GM23338 (cell line): ENCODE data around the gene BARD1. TPM values are rescaled to one million over a fixed set of nuclear protein-coding genes. Genes with fewer than 3 reads are reported as not detected.

Experiments
- ATAC-seq: fragments of 200-7000 bp; cut with Tn5 transposase; 3 replicates; pipeline ENCODE4 v1.9.1; 2020
- DNase-seq: peaks from one replicate; pipeline ENCODE4 v3.0.0-alpha.2; 2015; ENCODE audit warnings: low spot score
- H2AFZ ChIP-seq: fragments of 200-600 bp; sonication (generic); 2 replicates; pipeline ENCODE4 v1.8.0; 2016; ENCODE audit warnings: antibody characterized with exemption, mild to moderate bottlenecking, moderate library complexity
- H3F3A ChIP-seq: fragments of 200-600 bp; sonication (generic); replicated peaks from 2 replicates; pipeline ENCODE4 v1.8.0; 2017; ENCODE audit warnings: antibody characterized with exemption, mixed run types, low read depth
- H3K27ac ChIP-seq: fragments of 200-600 bp; sonication (generic); 2 replicates; pipeline ENCODE4 v1.6.1; 2016; ENCODE audit warnings: low read depth
- H3K27me3 ChIP-seq: fragments of 200-600 bp; sonication (generic); 2 replicates; pipeline ENCODE4 v1.8.0; 2016; ENCODE audit warnings: mild to moderate bottlenecking, mixed run types, moderate library complexity; ENCODE audit not compliant: insufficient read depth
- H3K36me3 ChIP-seq: fragments of 200-600 bp; sonication (generic); 2 replicates; pipeline ENCODE4 v1.8.0; 2016; ENCODE audit warnings: mild to moderate bottlenecking; ENCODE audit not compliant: insufficient read depth
- H3K4me1 ChIP-seq: fragments of 200-600 bp; sonication (generic); 2 replicates; pipeline ENCODE4 v1.8.0; 2016; ENCODE audit warnings: mild to moderate bottlenecking, moderate library complexity; ENCODE audit not compliant: insufficient read depth
- H3K4me2 ChIP-seq: fragments of 200-600 bp; sonication (generic); 2 replicates; pipeline ENCODE4 v1.7.1; 2017; ENCODE audit warnings: mixed run types
- H3K4me3 ChIP-seq: fragments of 200-600 bp; sonication (generic); 2 replicates; pipeline ENCODE4 v1.6.1; 2016; ENCODE audit warnings: mixed run types
- H3K79me2 ChIP-seq: fragments of 200-600 bp; sonication (generic); replicated peaks from 2 replicates; pipeline ENCODE4 v1.8.0; 2017; ENCODE audit warnings: mild to moderate bottlenecking; ENCODE audit not compliant: insufficient read depth
- H3K9me2 ChIP-seq: fragments of 200-600 bp; sonication (generic); 2 replicates; pipeline ENCODE4 v1.8.0; 2017; ENCODE audit not compliant: insufficient read depth
- H4K20me1 ChIP-seq: fragments of 200-600 bp; sonication (generic); replicated peaks from 2 replicates; pipeline ENCODE4 v1.8.0; 2017; ENCODE audit warnings: mild to moderate bottlenecking; ENCODE audit not compliant: insufficient read depth
- H3K27ac Mint-ChIP-seq: 2 replicates; pipeline ENCODE4 v1.8.0; 2020; ENCODE audit warnings: inconsistent platforms, mild to moderate bottlenecking, moderate library complexity, mixed read lengths
- H3K27me3 Mint-ChIP-seq: 3 replicates; pipeline ENCODE4 v1.8.0; 2022; ENCODE audit warnings: low read depth, mild to moderate bottlenecking, moderate library complexity, mixed read lengths, inconsistent platforms; ENCODE audit not compliant: insufficient read depth, poor library complexity
- H3K36me3 Mint-ChIP-seq: 3 replicates; pipeline ENCODE4 v1.8.0; 2021; ENCODE audit warnings: low read depth, mild to moderate bottlenecking, inconsistent platforms, moderate library complexity, mixed read lengths
- H3K4me1 Mint-ChIP-seq: 3 replicates; pipeline ENCODE4 v1.8.0; 2020; ENCODE audit warnings: mild to moderate bottlenecking, inconsistent platforms, mixed read lengths
- H3K4me3 Mint-ChIP-seq: 3 replicates; pipeline ENCODE4 v1.8.0; 2021; ENCODE audit warnings: moderate library complexity, mild to moderate bottlenecking, inconsistent platforms, mixed read lengths
- H3K9me3 Mint-ChIP-seq: 3 replicates; pipeline ENCODE4 v1.8.0; 2020; ENCODE audit warnings: moderate library complexity, mild to moderate bottlenecking, inconsistent platforms, mixed read lengths
- EZH2 ChIP-seq: fragments of 200-600 bp; sonication (generic); IDR thresholded peaks from one replicate; pipeline ENCODE4 v1.8.0; 2017; ENCODE audit warnings: antibody characterized with exemption, mild to moderate bottlenecking, low read depth; ENCODE audit not compliant: unreplicated experiment
- JUNB ChIP-seq: IDR thresholded peaks from one replicate; pipeline ENCODE4 v1.6.1; 2016; ENCODE audit warnings: antibody characterized with exemption; ENCODE audit not compliant: unreplicated experiment
- NANOG ChIP-seq: IDR thresholded peaks from 2 replicates; pipeline ENCODE4 v1.6.1; 2016; ENCODE audit warnings: antibody characterized with exemption, borderline replicate concordance
- POLR2AphosphoS5 ChIP-seq: IDR thresholded peaks from 2 replicates; pipeline ENCODE4 v1.6.1; 2016; ENCODE audit warnings: antibody characterized with exemption, low read depth
- REST ChIP-seq: IDR thresholded peaks from one replicate; pipeline ENCODE4 v1.6.1; 2018; ENCODE audit warnings: antibody characterized with exemption; ENCODE audit not compliant: unreplicated experiment
- STAT1 ChIP-seq: IDR thresholded peaks from one replicate; pipeline ENCODE4 v1.6.1; 2016; ENCODE audit warnings: antibody characterized with exemption; ENCODE audit not compliant: unreplicated experiment
- ZNF114 ChIP-seq: fragments of 250-450 bp; sonication (Bioruptor Pico); IDR thresholded peaks from 2 replicates; pipeline ENCODE4 v1.5.0; 2020; ENCODE audit warnings: mild to moderate bottlenecking, moderate library complexity
- ZNF331 ChIP-seq: fragments of 250-450 bp; sonication (Bioruptor Pico); IDR thresholded peaks from 2 replicates; pipeline ENCODE4 v1.5.0; 2020; ENCODE audit warnings: low read depth, mild to moderate bottlenecking, moderate library complexity
- polyA plus RNA-seq: library from polyadenylated mRNA; unstranded; fragments of >200 nt; fragmentation: Nextera tagmentation; extraction: Ambion mirVana; gene quantifications from 2 replicates; pipeline ENCODE4 v1.2.1, GENCODE V29; 2016
- total RNA-seq: library from RNA; depleted of rRNA; stranded (reverse); fragments of >200 nt; shearing (Covaris generic); gene quantifications from 2 replicates; pipeline ENCODE4 v1.2.3, GENCODE V29; 2014
- TF ChIP-seq, protein P1 (sequence below), 2 experiments: fragments of 200-600 bp in 1 of 2; sonication (generic) in 1 of 2; conservative IDR thresholded peaks; 2 replicates each; pipeline versions ENCODE4 v1.5.1 to v1.6.1; 2016 to 2017; ENCODE audit warnings: antibody characterized with exemption in 2 of 2, low read depth in 2 of 2, mild to moderate bottlenecking in 2 of 2, moderate library complexity in 1 of 2

Gene BARD1
- total and polyA plus RNA-seq, 2 experiments from 2014 or later, result 33.9 to 61.0 TPM

GRCh38 chr2:214753455-214753854, 56.0 kb downstream of the BARD1 start:
- Histone ChIP-seq H4K20me1 (no peaks in the 10 kb centered on the region), H3K27ac (no peak overlapping the region), H3K4me1 (no peaks in the 10 kb centered on the region), H3K4me2 (no peak overlapping the region), H3K79me2 (no peaks in the 10 kb centered on the region; the same call in 1 of the 2 replicates), H3K9me2 (no peaks in the 10 kb centered on the region), H2AFZ (no peak overlapping the region), H3K27me3 (no peaks in the 10 kb centered on the region), H3K36me3 (peaks cover 15% of the 10 kb centered on the region; the same call in 1 of the 2 replicates), H3F3A (no peaks in the 10 kb centered on the region), H3K4me3 (no peak overlapping the region)
- no peak for TF ChIP-seq ZNF114 (CRISPR knock-in tag)
- Mint-ChIP-seq H3K27me3 (peaks cover 2% of the 10 kb centered on the region), H3K4me3 (no peak overlapping the region), H3K27ac (no peak overlapping the region), H3K36me3 (peaks cover 56% of the 10 kb centered on the region), H3K4me1 (no peaks in the 10 kb centered on the region), H3K9me3 (no peaks in the 10 kb centered on the region)
- ATAC-seq, result no peak
- no peak for DNase-seq

DNA sequence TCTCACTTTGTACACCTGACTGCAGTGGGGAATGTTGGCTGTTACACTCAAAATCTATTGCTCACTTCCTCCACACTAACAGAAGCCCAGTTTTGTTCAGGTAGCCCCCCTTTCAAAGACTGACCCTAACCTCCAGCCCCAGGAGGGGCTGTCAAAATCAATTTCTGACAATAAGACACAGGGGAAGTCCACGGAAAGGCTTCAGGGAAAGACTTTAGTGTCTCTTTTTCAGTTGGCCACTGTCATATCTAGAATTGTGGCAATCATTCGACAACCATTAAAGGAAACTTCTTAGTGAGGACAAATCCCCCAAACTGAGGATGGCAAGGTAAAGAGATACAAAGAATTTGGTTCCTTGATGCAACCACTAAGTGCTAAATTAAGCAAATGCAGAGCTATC, 59.0 kb downstream of the BARD1 start:
- TF ChIP-seq EZH2 (no peak), JUNB (no peak), REST (no peak), ZNF331 (CRISPR knock-in tag) (no peak), POLR2AphosphoS5 (no peak), ZNF114 (CRISPR knock-in tag) (no peak), STAT1 (no peak), NANOG (no peak)
- TF ChIP-seq, protein P1, sequence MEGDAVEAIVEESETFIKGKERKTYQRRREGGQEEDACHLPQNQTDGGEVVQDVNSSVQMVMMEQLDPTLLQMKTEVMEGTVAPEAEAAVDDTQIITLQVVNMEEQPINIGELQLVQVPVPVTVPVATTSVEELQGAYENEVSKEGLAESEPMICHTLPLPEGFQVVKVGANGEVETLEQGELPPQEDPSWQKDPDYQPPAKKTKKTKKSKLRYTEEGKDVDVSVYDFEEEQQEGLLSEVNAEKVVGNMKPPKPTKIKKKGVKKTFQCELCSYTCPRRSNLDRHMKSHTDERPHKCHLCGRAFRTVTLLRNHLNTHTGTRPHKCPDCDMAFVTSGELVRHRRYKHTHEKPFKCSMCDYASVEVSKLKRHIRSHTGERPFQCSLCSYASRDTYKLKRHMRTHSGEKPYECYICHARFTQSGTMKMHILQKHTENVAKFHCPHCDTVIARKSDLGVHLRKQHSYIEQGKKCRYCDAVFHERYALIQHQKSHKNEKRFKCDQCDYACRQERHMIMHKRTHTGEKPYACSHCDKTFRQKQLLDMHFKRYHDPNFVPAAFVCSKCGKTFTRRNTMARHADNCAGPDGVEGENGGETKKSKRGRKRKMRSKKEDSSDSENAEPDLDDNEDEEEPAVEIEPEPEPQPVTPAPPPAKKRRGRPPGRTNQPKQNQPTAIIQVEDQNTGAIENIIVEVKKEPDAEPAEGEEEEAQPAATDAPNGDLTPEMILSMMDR (conservative IDR thresholded peaks at IDR 0.05; ENCODE audit: low read depth in 2 of 2), result no peak
- DNase-seq, result no peak
- H3F3A ChIP-seq, result no peaks in the 10 kb centered on the region
- no peaks in the 10 kb centered on the region for H3K4me1 ChIP-seq
- Mint-ChIP-seq H3K27ac (no peak overlapping the region), H3K4me3 (no peak overlapping the region), H3K9me3 (no peaks in the 10 kb centered on the region), H3K27me3 (peaks cover 3% of the 10 kb centered on the region), H3K36me3 (peaks cover 64% of the 10 kb centered on the region), H3K4me1 (no peaks in the 10 kb centered on the region)
- peaks cover 9% of the 10 kb centered on the region; the same call in 1 of the 2 replicates for H3K36me3 ChIP-seq
- no peaks in the 10 kb centered on the region for H4K20me1 ChIP-seq
- no peak overlapping the region for H3K4me2 ChIP-seq
- peaks cover 5% of the 10 kb centered on the region; the same call in 1 of the 2 replicates for H3K79me2 ChIP-seq
- no peaks in the 10 kb centered on the region for H3K27me3 ChIP-seq
- H3K27ac ChIP-seq, result no peak overlapping the region
- no peak for ATAC-seq
- H2AFZ ChIP-seq, result no peak overlapping the region
- no peaks in the 10 kb centered on the region for H3K9me2 ChIP-seq
- H3K4me3 ChIP-seq, result no peak overlapping the region
